ENCODE measurements around the gene ZBED1. TPM values are rescaled to one million over a fixed set of nuclear protein-coding genes. Genes with fewer than 3 reads are reported as not detected.

The ZBED1 gene
- total and polyA plus RNA-seq, 2 donors from 2014 or later, result 20.6 to 40.7 TPM

DNA sequence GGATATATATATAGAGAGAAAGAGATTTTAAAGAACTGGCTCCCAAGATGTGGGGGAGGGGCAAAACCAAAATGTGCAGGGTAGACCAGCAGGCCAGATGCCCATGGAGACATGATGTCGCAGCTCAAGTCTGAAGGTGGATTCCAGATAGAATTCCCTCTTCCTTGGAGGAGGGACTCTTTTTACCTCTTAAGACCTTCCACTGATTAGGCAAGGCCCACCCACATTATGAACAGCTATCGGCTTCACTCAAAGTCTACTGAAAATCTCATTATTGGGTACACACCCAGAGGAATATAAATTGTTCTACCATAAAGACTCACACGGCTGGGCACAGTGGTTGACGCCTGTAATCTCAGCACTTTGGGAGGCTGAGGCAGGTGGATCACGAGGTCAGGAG is 59.3 kb downstream of the ZBED1 start:
- intact Hi-C loops (cut with DNase I), result no loop called here
- peaks cover 0 to 1% (median 0%) of the 10 kb centered on the region in 3 donors for H3K9me3 ChIP-seq (ENCODE audit: control insufficient read depth in 2 of 3, insufficient read depth in 1 of 3, low read length in 3 of 3)
- no peaks in the 10 kb centered on the region for H3K27me3 ChIP-seq (ENCODE audit: control insufficient read depth, insufficient read depth, low read length)
- no peaks in the 10 kb centered on the region for H3K4me1 ChIP-seq (ENCODE audit: control insufficient read depth in 2 of 3, insufficient read depth in 2 of 3, low read depth in 1 of 3, low read length in 3 of 3)
- H3K36me3 ChIP-seq (ENCODE audit: control insufficient read depth in 2 of 3, insufficient read depth in 3 of 3, low read length in 3 of 3), result peaks cover 0 to 4% (median 0%) of the 10 kb centered on the region in 3 donors
- no peak overlapping the region for H3K27ac ChIP-seq (ENCODE audit: low read depth in 2 of 2, low read length in 2 of 2)
- H3K4me3 ChIP-seq (ENCODE audit: low read length in 3 of 3), result no peak overlapping the region
- H3K9ac ChIP-seq (ENCODE audit: low read length in 3 of 3), result no peak overlapping the region
- TF ChIP-seq, protein P1, sequence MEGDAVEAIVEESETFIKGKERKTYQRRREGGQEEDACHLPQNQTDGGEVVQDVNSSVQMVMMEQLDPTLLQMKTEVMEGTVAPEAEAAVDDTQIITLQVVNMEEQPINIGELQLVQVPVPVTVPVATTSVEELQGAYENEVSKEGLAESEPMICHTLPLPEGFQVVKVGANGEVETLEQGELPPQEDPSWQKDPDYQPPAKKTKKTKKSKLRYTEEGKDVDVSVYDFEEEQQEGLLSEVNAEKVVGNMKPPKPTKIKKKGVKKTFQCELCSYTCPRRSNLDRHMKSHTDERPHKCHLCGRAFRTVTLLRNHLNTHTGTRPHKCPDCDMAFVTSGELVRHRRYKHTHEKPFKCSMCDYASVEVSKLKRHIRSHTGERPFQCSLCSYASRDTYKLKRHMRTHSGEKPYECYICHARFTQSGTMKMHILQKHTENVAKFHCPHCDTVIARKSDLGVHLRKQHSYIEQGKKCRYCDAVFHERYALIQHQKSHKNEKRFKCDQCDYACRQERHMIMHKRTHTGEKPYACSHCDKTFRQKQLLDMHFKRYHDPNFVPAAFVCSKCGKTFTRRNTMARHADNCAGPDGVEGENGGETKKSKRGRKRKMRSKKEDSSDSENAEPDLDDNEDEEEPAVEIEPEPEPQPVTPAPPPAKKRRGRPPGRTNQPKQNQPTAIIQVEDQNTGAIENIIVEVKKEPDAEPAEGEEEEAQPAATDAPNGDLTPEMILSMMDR (IDR thresholded peaks at IDR 0.05; ENCODE audit: borderline replicate concordance, extremely low read depth, insufficient read depth), result no peak
- FAIRE-seq, result no peak
- DNase-seq, result no peak

DNA sequence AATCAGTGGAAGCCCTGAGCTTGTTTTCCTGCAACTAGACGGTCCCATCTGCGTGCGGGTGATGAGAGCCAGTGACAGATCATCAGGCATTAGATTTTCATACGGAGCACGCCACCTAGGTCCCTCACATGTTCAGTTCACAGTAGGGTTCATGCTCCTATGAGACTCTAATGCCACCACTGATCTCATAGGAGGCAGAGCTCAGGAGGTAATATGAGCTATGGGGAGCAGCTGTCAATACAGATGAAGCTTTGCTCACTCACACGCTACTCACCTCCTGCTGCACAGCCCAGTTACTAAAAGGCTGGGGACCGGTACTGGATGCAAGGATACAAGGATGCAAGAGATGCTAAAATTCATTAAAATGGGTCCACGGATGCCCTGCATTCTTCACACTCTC is 61.2 kb downstream of the ZBED1 start:
- H3K4me1 ChIP-seq (ENCODE audit: control insufficient read depth in 2 of 3, insufficient read depth in 2 of 3, low read depth in 1 of 3, low read length in 3 of 3), result no peaks in the 10 kb centered on the region
- DNase-seq (no peak), FAIRE-seq (no peak)
- H3K27me3 ChIP-seq (ENCODE audit: control insufficient read depth, insufficient read depth, low read length), result no peaks in the 10 kb centered on the region
- H3K9me3 ChIP-seq (ENCODE audit: control insufficient read depth in 2 of 3, insufficient read depth in 1 of 3, low read length in 3 of 3), result peaks cover 0 to 1% (median 0%) of the 10 kb centered on the region in 3 donors
- TF ChIP-seq, protein P1 (IDR thresholded peaks at IDR 0.05; ENCODE audit: borderline replicate concordance, extremely low read depth, insufficient read depth), result no peak
- intact Hi-C loops (cut with DNase I), result no loop called here
- H3K27ac ChIP-seq (ENCODE audit: low read depth in 2 of 2, low read length in 2 of 2), result no peak overlapping the region
- H3K36me3 ChIP-seq (ENCODE audit: control insufficient read depth in 2 of 3, insufficient read depth in 3 of 3, low read length in 3 of 3), result peaks cover 0 to 4% (median 0%) of the 10 kb centered on the region in 3 donors
- no peak overlapping the region for H3K9ac ChIP-seq (ENCODE audit: low read length in 3 of 3)
- H3K4me3 ChIP-seq (ENCODE audit: low read length in 3 of 3), result no peak overlapping the region

Other genes starting within 250 kb of the ZBED1 start
- 26.4 TPM for gene DHRSX, start within 50 bp of the ZBED1 start, total RNA-seq
- gene DHRSX, start within 50 bp of the ZBED1 start, polyA plus RNA-seq (ENCODE audit: insufficient read depth, low read depth, low replicate concordance), result 30.0 TPM
- 136 TPM for gene CD99, start 190.3 kb upstream of the ZBED1 start, total RNA-seq
- 125 TPM for gene CD99, start 190.3 kb upstream of the ZBED1 start, polyA plus RNA-seq (ENCODE audit: insufficient read depth, low read depth, low replicate concordance)